GM12874 (cell line): Measurements from ENCODE around the gene MTR.

ENCODE experiments used
- TF ChIP-seq, protein P1 (sequence below): IDR thresholded peaks from 2 replicates; pipeline ENCODE4 v1.5.1; 2011; ENCODE audit warnings: low read depth, mild to moderate bottlenecking, control low read depth, low read length, moderate library complexity; ENCODE audit not compliant: insufficient read depth

MTR gene

DNA sequence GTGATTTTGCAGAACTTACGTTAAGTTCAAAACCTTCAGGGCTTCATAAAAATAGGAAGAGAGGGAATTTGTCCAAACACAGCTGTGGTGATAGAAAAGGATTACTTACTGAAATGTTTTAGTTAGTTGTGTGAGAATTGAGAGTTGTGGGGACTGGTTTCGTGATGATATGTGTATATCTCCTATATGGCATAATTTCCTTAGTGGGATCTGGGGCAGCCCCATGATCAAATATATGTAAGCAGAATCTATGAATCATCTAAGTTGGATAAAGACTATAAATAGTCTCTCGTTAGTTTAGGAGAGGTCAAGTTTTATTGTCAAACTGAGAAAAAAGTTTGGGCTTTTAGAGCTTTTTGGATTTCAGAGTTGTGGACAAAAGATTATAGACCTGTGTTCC lies 14.9 kb downstream of the MTR start:
- TF ChIP-seq, protein P1, sequence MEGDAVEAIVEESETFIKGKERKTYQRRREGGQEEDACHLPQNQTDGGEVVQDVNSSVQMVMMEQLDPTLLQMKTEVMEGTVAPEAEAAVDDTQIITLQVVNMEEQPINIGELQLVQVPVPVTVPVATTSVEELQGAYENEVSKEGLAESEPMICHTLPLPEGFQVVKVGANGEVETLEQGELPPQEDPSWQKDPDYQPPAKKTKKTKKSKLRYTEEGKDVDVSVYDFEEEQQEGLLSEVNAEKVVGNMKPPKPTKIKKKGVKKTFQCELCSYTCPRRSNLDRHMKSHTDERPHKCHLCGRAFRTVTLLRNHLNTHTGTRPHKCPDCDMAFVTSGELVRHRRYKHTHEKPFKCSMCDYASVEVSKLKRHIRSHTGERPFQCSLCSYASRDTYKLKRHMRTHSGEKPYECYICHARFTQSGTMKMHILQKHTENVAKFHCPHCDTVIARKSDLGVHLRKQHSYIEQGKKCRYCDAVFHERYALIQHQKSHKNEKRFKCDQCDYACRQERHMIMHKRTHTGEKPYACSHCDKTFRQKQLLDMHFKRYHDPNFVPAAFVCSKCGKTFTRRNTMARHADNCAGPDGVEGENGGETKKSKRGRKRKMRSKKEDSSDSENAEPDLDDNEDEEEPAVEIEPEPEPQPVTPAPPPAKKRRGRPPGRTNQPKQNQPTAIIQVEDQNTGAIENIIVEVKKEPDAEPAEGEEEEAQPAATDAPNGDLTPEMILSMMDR = no peak

DNA sequence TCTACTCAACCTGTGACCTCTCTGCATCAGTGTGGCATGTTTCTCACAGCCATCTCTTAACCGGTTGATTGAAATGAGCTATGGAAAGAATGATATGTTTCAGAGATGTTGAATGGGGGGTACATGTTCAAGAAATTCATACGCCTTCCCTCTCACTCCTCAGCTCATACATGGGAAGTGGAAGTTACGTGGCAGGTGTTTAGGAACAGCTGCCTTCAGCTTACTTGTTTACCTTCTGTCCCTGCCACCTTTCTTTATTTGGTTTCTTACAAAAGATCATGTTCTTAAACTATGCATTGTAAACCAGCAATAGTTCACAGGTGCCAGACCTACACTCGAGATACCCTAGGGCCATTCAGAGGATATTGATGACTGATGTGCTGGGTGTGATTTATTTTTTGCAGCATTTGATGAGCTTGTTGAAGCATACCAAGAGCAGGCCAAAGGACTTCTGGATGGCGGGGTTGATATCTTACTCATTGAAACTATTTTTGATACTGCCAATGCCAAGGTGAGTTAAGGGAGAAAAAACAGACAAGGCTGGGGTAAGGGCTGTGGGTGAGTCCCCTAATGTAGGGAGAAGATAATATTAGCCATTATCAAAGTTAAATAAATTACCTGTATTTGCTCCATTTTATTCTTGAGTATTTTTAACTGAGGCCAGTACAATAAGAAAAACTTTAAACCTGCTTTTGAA lies 17.4 kb downstream of the MTR start:
- TF ChIP-seq, protein P1 = no peak

DNA sequence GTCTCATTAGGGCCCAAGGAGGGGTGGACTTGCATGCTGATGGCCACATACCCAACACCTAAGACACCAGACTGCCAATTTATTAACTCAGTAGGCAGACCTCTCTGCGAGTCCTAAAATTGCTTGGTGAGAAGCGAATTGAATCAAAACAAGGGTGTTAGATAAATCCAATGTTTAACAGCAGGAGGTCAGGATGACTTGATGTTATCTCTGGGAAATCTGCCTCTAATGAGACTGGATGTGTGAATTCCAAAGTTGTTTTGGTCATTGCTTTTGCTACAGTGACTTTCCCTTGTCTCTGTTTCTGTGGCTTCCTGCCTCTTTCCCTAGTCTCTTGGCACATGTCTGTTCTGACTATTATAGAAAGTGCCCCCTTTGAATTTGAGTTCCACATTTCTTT lies 20.8 kb downstream of the MTR start:
- TF ChIP-seq, protein P1 = no peak

DNA sequence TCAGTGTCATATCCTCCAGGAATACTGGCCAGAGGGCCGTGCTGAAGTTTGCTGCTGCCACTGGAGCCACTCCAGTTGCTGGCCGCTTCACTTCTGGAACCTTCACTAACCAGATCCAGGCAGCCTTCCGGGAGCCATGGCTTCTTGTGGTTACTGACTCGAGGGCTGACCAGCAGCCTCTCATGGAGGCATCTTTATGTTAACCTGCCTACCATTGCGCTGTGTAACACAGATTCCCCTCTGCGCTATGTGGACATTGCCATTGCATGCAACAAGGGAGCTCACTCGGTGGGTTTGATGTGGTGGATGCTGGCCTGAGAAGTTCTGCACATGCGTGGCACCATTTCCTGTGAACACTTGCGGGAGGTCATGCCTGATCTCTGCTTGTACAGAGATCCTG lies 24.8 kb downstream of the MTR start:
- TF ChIP-seq, protein P1 = no peak

DNA sequence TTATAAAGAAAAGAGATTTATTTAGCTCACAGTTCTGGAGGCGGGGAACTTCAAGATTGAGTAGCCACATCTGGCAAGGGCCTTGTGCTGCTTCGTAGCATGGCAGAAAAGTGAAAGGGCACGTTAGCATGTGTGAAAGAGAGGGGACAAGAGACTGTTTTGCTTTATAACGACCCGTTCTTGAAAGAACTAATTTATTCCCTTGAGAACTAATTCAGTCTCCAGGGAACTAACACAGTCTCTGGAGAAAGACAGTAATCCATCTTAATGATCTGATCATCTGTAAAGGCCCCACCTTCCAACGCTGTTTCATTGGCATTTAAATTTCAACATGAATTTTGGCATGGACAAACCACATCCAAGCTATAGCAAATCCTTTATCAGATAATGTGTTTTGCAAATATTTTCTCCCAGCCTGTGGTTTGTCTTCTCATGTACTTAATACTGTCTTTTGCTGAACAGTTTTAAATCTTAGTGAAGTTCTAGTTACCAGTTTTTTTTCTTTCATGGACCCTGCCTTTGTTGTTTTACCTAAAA lies 26.1 kb downstream of the MTR start:
- TF ChIP-seq, protein P1 = no peak

DNA sequence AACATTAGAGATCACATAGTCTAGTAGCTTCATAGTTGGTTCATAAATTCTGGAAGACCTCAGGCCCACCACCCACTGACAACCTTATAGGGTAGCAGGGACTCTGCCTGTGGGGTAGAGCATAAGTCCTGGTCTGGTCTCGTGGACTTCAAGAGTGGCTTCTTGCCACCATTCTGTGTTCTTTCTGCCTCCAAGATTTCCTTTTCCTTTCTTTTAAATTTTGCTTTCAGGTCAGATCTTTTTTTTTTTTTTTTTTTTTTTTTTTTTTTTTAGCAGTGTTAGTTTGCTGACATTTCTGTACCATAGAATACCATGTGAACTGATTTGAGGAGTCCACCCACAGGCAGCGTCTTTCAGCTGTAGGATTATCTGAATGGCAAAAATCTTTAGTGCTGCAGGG lies 28.5 kb downstream of the MTR start:
- TF ChIP-seq, protein P1 = no peak

DNA sequence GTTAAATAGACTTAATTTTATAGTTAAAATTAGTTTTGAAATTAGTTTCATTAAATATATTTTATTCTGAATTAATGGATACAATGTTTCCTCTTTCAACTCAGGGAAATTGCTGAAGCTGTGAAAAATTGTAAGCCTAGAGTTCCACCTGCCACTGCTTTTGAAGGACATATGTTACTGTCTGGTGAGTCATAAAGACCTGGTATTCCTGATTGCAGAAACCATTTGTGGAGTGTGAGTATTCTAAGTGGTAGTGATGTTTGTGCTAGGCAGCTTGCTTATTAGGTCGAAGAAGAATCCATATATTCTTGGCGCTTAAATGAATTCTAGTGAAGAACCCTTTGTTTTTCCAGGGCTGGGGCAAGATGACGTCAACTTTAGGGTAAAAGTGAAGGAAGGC lies 34.0 kb downstream of the MTR start:
- TF ChIP-seq, protein P1 = no peak
